NCI-H2196 (cell line): ENCODE measurements around the gene PHLDA3.
"Not testable (repeated sequence)": the region's sequence is repeated elsewhere in the genome, so short reads cannot be mapped to it uniquely, and the experiment has no call there.

Source experiments
- DNase-seq: peaks from one replicate; lab custom pipeline; 2025; ENCODE audit not compliant: unreplicated experiment; lab: John Stamatoyannopoulos, UW

Gene PHLDA3

GRCh38 chr1:201504179-201504631 is 35.2 kb upstream of the PHLDA3 start:
- DNase-seq: no peak

GRCh38 chr1:201503397-201504176 is 34.6 kb upstream of the PHLDA3 start:
- DNase-seq: no peak

- DNase-seq: no peak
Measured at GRCh38 chr1:201502511-201502857, 33.5 kb upstream of the PHLDA3 start.

- peak; percentile 88 for DNase-seq
Measured at GRCh38 chr1:201501812-201502510, 33.0 kb upstream of the PHLDA3 start.

GRCh38 chr1:201501144-201501543 is 32.2 kb upstream of the PHLDA3 start:
- DNase-seq: no peak

GRCh38 chr1:201500670-201501120 is 31.7 kb upstream of the PHLDA3 start:
- DNase-seq: no peak

GRCh38 chr1:201499795-201500669 is 31.0 kb upstream of the PHLDA3 start:
- DNase-seq: no peak

GRCh38 chr1:201499191-201499590 is 30.2 kb upstream of the PHLDA3 start:
- no peak for DNase-seq

- no peak for DNase-seq
Measured at GRCh38 chr1:201498621-201499020, 29.6 kb upstream of the PHLDA3 start.

- no peak for DNase-seq
Measured at GRCh38 chr1:201497935-201498509, 29.0 kb upstream of the PHLDA3 start.

- DNase-seq: no peak
Measured at GRCh38 chr1:201496296-201496690, 27.3 kb upstream of the PHLDA3 start.

- peak; percentile 29 for DNase-seq
Measured at GRCh38 chr1:201495551-201496295, 26.7 kb upstream of the PHLDA3 start.

- no peak for DNase-seq
Measured at GRCh38 chr1:201493757-201494617, 25.0 kb upstream of the PHLDA3 start.

- DNase-seq: not testable (repeated sequence)
Measured at GRCh38 chr1:201493026-201493656, 24.2 kb upstream of the PHLDA3 start.

GRCh38 chr1:201491896-201492511 is 23.0 kb upstream of the PHLDA3 start:
- DNase-seq: no peak

GRCh38 chr1:201490708-201491131 is 21.7 kb upstream of the PHLDA3 start:
- no peak for DNase-seq

- no peak for DNase-seq
Measured at GRCh38 chr1:201489643-201490261, 20.8 kb upstream of the PHLDA3 start.
